ENCODE measurements around the gene CAPG. TPM values are rescaled to one million over a fixed set of nuclear protein-coding genes. Genes with fewer than 3 reads are reported as not detected.

The CAPG gene
- polyA plus RNA-seq, 2 of the 4 experiments (the other 2 are of a cell fraction) = 57.5 to 81.0 TPM

DNA sequence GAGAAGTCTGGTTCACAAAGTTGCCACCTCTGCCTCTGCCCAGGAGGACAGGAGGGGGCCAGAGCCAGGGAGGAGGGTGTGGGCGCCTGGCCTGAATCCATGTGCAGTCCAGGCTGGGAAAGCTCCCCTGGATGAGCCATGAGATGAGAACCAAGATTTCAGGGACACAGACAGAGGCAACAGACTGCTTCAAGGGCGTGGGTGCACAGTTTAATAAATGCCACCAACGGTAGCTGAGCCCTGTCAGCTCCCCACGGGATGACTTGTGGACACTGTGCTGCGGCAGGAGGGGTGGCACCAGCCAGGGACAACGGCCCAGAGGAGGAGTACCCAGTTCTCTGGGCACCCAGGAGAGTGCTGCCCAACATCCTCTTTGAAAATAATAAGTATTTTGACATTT lies 15.2 kb downstream of the CAPG start:
- ChIA-PET POLR2A (no interaction called here), CTCF (interaction anchor here (1.3 to 8.4 kb wide), 3 partner anchors 9 to 158 kb away, joined by 4 to 189 read pairs (median 31); no protein-coding TSS in a partner anchor)
- H3K4me3 ChIP-seq = no peak overlapping the region
- H3K27ac ChIP-seq = no peak overlapping the region
- no peak for FAIRE-seq
- WGBS (ENCODE audit: missing lambda C conversion rate) = 67% methylated on average over 6 of the region's 6 CpGs
- peaks cover 6% of the 10 kb centered on the region; the same call in 2 of the 3 replicates for H3K4me1 ChIP-seq
- H3K9me3 ChIP-seq = no peaks in the 10 kb centered on the region
- TF ChIP-seq PHF8 (IDR thresholded peaks at IDR 0.05; ENCODE audit: borderline replicate concordance, low read depth) (no peak), NPAS2 (CRISPR knock-in tag; IDR thresholded peaks at IDR 0.05; ENCODE audit: borderline replicate concordance) (no peak), ZFP36 (IDR thresholded peaks at IDR 0.05; ENCODE audit: borderline replicate concordance, partially characterized antibody) (no peak), EHMT2 (IDR thresholded peaks at IDR 0.05; ENCODE audit: low read depth) (no peak), RFX5 (IDR thresholded peaks at IDR 0.05) (no peak), RCOR1 (IDR thresholded peaks at IDR 0.05; ENCODE audit: low read depth, low read length) (no peak), KDM1A (IDR thresholded peaks at IDR 0.05; ENCODE audit: low read depth) (no peak), HOXB5 (CRISPR knock-in tag; IDR thresholded peaks at IDR 0.05) (no peak), KDM5A (IDR thresholded peaks at IDR 0.05) (no peak)
- no peak for DNase-seq (ENCODE audit: low read depth in 1 of 2, low spot score in 1 of 2)
- no peak for ATAC-seq
- no peak overlapping the region for H3K4me2 ChIP-seq

GRCh38 chr2:85394261-85394681 lies 15.9 kb downstream of the CAPG start:
- peaks cover 6% of the 10 kb centered on the region; the same call in 2 of the 3 replicates for H3K4me1 ChIP-seq
- no peak overlapping the region for H3K4me3 ChIP-seq
- H3K9me3 ChIP-seq = no peaks in the 10 kb centered on the region
- no peak for ATAC-seq
- H3K27ac ChIP-seq = no peak overlapping the region
- no peak for FAIRE-seq
- no peak for DNase-seq (ENCODE audit: low read depth in 1 of 2, low spot score in 1 of 2)
- WGBS (ENCODE audit: missing lambda C conversion rate) = 94% methylated on average over 4 of the region's 4 CpGs
- ChIA-PET POLR2A (no interaction called here), CTCF (interaction anchor here (0.6 to 8.4 kb wide), 6 partner anchors 9 to 158 kb away, joined by 3 to 189 read pairs (median 5); no protein-coding TSS in a partner anchor)
- no peak for TF ChIP-seq HOXA7 (CRISPR knock-in tag; IDR thresholded peaks at IDR 0.05)
- TF ChIP-seq GATA3 (IDR thresholded peaks at IDR 0.05; ENCODE audit: borderline replicate concordance) = no peak
- TF ChIP-seq ZC3H11A (IDR thresholded peaks at IDR 0.05) = no peak
- TF ChIP-seq RCOR1 (IDR thresholded peaks at IDR 0.05; ENCODE audit: low read depth, low read length) = no peak
- TF ChIP-seq NFE2L2 (conservative IDR thresholded peaks at IDR 0.05; ENCODE audit: low read length) = no peak
- TF ChIP-seq, protein P1, sequence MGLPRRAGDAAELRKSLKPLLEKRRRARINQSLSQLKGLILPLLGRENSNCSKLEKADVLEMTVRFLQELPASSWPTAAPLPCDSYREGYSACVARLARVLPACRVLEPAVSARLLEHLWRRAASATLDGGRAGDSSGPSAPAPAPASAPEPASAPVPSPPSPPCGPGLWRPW (IDR thresholded peaks at IDR 0.05) = no peak
- no peak for TF ChIP-seq ZNF302 (CRISPR knock-in tag; IDR thresholded peaks at IDR 0.05)
- H3K4me2 ChIP-seq = no peak overlapping the region

DNA sequence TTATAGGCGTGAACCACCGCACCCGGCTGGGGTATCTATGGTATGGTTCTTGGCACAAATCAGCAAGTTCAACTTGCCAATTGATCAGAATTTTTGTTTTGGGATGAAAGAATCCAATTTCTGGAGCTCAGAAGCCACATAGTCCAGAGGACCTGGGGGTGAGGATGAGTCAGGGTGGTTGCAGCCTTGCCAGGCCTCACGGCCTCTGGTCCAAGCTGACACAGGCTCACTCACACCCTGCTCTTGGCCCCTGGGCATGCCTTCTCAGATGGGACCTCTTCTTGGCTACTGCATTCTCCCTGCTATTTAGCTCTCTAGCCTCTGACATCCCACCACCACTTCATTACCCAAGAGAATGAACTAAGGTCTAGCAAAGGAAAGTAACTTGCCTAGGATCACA lies 16.3 kb downstream of the CAPG start:
- WGBS (ENCODE audit: missing lambda C conversion rate) = 86% methylated on average over 4 of the region's 4 CpGs
- TF ChIP-seq RARB (CRISPR knock-in tag; IDR thresholded peaks at IDR 0.05) (no peak), HOXA7 (CRISPR knock-in tag; IDR thresholded peaks at IDR 0.05) (no peak), MAFK (IDR thresholded peaks at IDR 0.05; ENCODE audit: partially characterized antibody) (no peak), BHLHE40 (IDR thresholded peaks at IDR 0.05; ENCODE audit: low read depth, low read length) (no peak), CBX8 (IDR thresholded peaks at IDR 0.05) (no peak), NPAS2 (CRISPR knock-in tag; IDR thresholded peaks at IDR 0.05; ENCODE audit: borderline replicate concordance) (no peak), HOXB5 (CRISPR knock-in tag; IDR thresholded peaks at IDR 0.05) (no peak), KDM5A (IDR thresholded peaks at IDR 0.05) (no peak), POLR2A (IDR thresholded peaks at IDR 0.05; ENCODE audit: low read length) (no peak), RFX5 (IDR thresholded peaks at IDR 0.05) (no peak), EP300 (IDR thresholded peaks at IDR 0.05) (no peak), FOXS1 (CRISPR knock-in tag; IDR thresholded peaks at IDR 0.05) (no peak), REST (IDR thresholded peaks at IDR 0.05) (no peak)
- DNase-seq (ENCODE audit: low read depth in 1 of 2, low spot score in 1 of 2) (no peak), FAIRE-seq (no peak), ATAC-seq (no peak)
- POLR2A ChIA-PET = no interaction called here
- no peaks in the 10 kb centered on the region for H3K9me3 ChIP-seq
- H3K4me3 ChIP-seq = no peak overlapping the region
- H3K4me2 ChIP-seq = no peak overlapping the region
- CTCF ChIA-PET = interaction anchor here (0.6 to 8.4 kb wide), 6 partner anchors 10 to 159 kb away, joined by 3 to 189 read pairs (median 5); no protein-coding TSS in a partner anchor
- peaks cover 6% of the 10 kb centered on the region; the same call in 2 of the 3 replicates for H3K4me1 ChIP-seq
- H3K27ac ChIP-seq = no peak overlapping the region
